Liver (tissue), 9 donors: ENCODE measurements around the gene IL3. TPM values are rescaled to one million over a fixed set of nuclear protein-coding genes. Genes with fewer than 3 reads are reported as not detected.

Source experiments
- DNase-seq: peaks from one replicate; pipeline ENCODE4 v3.0.0-alpha.2; 2017; ENCODE audit warnings: low spot score
- H3K27ac ChIP-seq, 2 donors: one replicate each; pipeline ENCODE4 v1.7.0; 2013; ENCODE audit warnings: inconsistent platforms in 2 of 2, low read length in 2 of 2, control low read depth in 1 of 2, low read depth in 1 of 2, mild to moderate bottlenecking in 1 of 2
- H3K27me3 ChIP-seq, 4 donors: one replicate each; pipeline versions ENCODE4 v1.6.1 to v1.7.0; 2013; ENCODE audit warnings: low read length in 3 of 4, inconsistent platforms in 1 of 4, mild to moderate bottlenecking in 1 of 4, moderate library complexity in 1 of 4; ENCODE audit not compliant: control insufficient read depth in 4 of 4, insufficient read depth in 4 of 4
- H3K36me3 ChIP-seq, 4 donors: one replicate each; pipeline versions ENCODE4 v1.6.1 to v1.7.0; 2013; ENCODE audit warnings: low read length in 3 of 4, mild to moderate bottlenecking in 3 of 4, low read depth in 1 of 4, moderate library complexity in 1 of 4; ENCODE audit not compliant: control insufficient read depth in 4 of 4, insufficient read depth in 3 of 4
- H3K4me1 ChIP-seq, 4 donors: one replicate each; pipeline versions ENCODE4 v1.6.1 to v1.7.0; 2013; ENCODE audit warnings: low read length in 3 of 4, mild to moderate bottlenecking in 3 of 4, moderate library complexity in 1 of 4; ENCODE audit not compliant: control insufficient read depth in 4 of 4, insufficient read depth in 4 of 4
- H3K4me3 ChIP-seq, 3 donors: one replicate each; pipeline versions ENCODE4 v1.6.1 to v1.7.0; 2013; ENCODE audit warnings: low read length in 3 of 3, control low read depth in 1 of 3, low read depth in 1 of 3, mild to moderate bottlenecking in 1 of 3
- H3K9ac ChIP-seq, 2 donors: one replicate each; pipeline ENCODE4 v1.7.0; 2013; ENCODE audit warnings: low read length in 2 of 2, mild to moderate bottlenecking in 2 of 2, moderate library complexity in 2 of 2, control low read depth in 1 of 2, low read depth in 1 of 2
- H3K9me3 ChIP-seq, 4 donors: one replicate each; pipeline versions ENCODE4 v1.6.1 to v1.7.0; 2013; ENCODE audit warnings: low read length in 3 of 4; ENCODE audit not compliant: control insufficient read depth in 4 of 4
- ATF3 ChIP-seq: IDR thresholded peaks from 2 replicates; pipeline ENCODE4 v1.6.1; 2016; ENCODE audit warnings: antibody characterized with exemption
- EGR1 ChIP-seq, 2 donors: IDR thresholded peaks; 2 replicates each; pipeline ENCODE4 v1.6.1; 2016 to 2018; ENCODE audit warnings: antibody characterized with exemption in 2 of 2, low read depth in 2 of 2
- FOXA1 ChIP-seq: IDR thresholded peaks from 2 replicates; pipeline ENCODE4 v1.6.1; 2016; ENCODE audit warnings: antibody characterized with exemption
- FOXA2 ChIP-seq: IDR thresholded peaks from 2 replicates; pipeline ENCODE4 v1.6.1; 2016; ENCODE audit warnings: antibody characterized with exemption
- GABPA ChIP-seq, 2 donors: IDR thresholded peaks in 1 of 2; conservative IDR thresholded peaks in 1 of 2; 2 replicates each; pipeline ENCODE4 v1.6.1; 2016; ENCODE audit warnings: antibody characterized with exemption in 2 of 2, mild to moderate bottlenecking in 1 of 2, moderate library complexity in 1 of 2
- HNF4A ChIP-seq, 2 donors: conservative IDR thresholded peaks; 2 replicates each; pipeline ENCODE4 v1.6.1; 2016; ENCODE audit warnings: antibody characterized with exemption in 2 of 2, mild to moderate bottlenecking in 2 of 2
- HNF4G ChIP-seq: IDR thresholded peaks from 2 replicates; pipeline ENCODE4 v1.6.1; 2016; ENCODE audit warnings: antibody characterized with exemption
- JUND ChIP-seq, 2 donors: IDR thresholded peaks; 2 replicates each; pipeline ENCODE4 v1.6.1; 2016; ENCODE audit warnings: antibody characterized with exemption in 2 of 2
- NR2F2 ChIP-seq: IDR thresholded peaks from 2 replicates; pipeline ENCODE4 v1.6.1; 2016; ENCODE audit warnings: antibody characterized with exemption
- RAD21 ChIP-seq, 2 donors: IDR thresholded peaks; 2 replicates each; pipeline ENCODE4 v1.6.1; 2016; ENCODE audit warnings: antibody characterized with exemption in 2 of 2, mild to moderate bottlenecking in 2 of 2
- REST ChIP-seq: IDR thresholded peaks from 2 replicates; pipeline ENCODE4 v1.6.1; 2016; ENCODE audit warnings: antibody characterized with exemption, mild to moderate bottlenecking
- RXRA ChIP-seq, 2 donors: IDR thresholded peaks; 2 replicates each; pipeline ENCODE4 v1.6.1; 2017 to 2018; ENCODE audit warnings: antibody characterized with exemption in 2 of 2, mild to moderate bottlenecking in 1 of 2
- SP1 ChIP-seq: IDR thresholded peaks from 2 replicates; pipeline ENCODE4 v1.6.1; 2018; ENCODE audit warnings: antibody characterized with exemption, mild to moderate bottlenecking
- YY1 ChIP-seq: IDR thresholded peaks from 2 replicates; pipeline ENCODE4 v1.6.1; 2016; ENCODE audit warnings: antibody characterized with exemption, mild to moderate bottlenecking
- ZBTB33 ChIP-seq: IDR thresholded peaks from 2 replicates; pipeline ENCODE4 v1.6.1; 2016; ENCODE audit warnings: antibody characterized with exemption
- WGBS: extraction: QIAGEN DNeasy Blood & Tissue Kit; methylation state at CpG from one replicate; pipeline ENCODE4 v1.1.7; 2013; 5-methylcytosine and 5-hydroxymethylcytosine counted together
- polyA plus RNA-seq, 2 donors: library from polyadenylated mRNA; stranded (reverse) in 1 of 2; unstranded in 1 of 2; fragments of 200-250 nt in 1 of 2; fragments of >200 nt in 1 of 2; fragmentation: Nextera tagmentation in 1 of 2; extraction: Ambion mirVana in 1 of 2; gene quantifications; one replicate each; pipeline versions ENCODE4 v1.2.1 to v1.2.3, GENCODE V29; 2013 to 2015
- total RNA-seq, 2 donors: library from RNA; depleted of rRNA; stranded (reverse); fragments of >200 nt; gene quantifications; one replicate each; pipeline ENCODE4 v1.2.3, GENCODE V29; 2014
- TF ChIP-seq, protein P1 (sequence below): fragments of 150-350 bp; IDR thresholded peaks from 2 replicates; pipeline ENCODE4 v1.5.1; 2017; ENCODE audit warnings: improper control_type of control experiment, low read depth, low read length; ENCODE audit not compliant: missing input control
- TF ChIP-seq, protein P2 (sequence below): IDR thresholded peaks from 2 replicates; pipeline ENCODE4 v1.6.1; 2016; ENCODE audit warnings: antibody characterized with exemption
- donor health status: healthy.
- donor health status: healthy.
- donor health status: healthy.
- donor health status: healthy.
- donor health status: healthy.

IL3 gene
- total and polyA plus RNA-seq, 4 donors = not detected

DNA sequence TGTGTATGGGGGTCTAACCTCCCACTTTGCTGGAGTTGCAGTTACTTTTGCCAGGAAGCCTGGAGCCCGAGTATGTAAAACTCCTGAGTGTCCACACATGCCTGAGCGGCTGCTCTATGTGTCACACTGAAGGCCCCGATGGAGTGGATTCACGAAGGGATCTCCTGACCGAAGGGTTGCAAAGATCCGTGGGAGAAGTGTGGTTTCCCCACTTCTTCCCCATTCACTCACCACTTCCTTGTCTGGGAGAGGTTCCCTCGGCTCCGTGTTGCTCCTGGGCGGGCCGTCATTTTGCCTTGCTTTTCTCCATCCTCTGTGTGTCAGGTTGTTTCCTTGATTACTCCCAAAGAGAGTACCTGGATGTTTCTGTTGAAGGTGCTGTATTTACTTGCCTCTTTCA is 16.2 kb upstream of the IL3 start:
- no peaks in the 10 kb centered on the region for H3K9me3 ChIP-seq
- TF ChIP-seq, protein P1, sequence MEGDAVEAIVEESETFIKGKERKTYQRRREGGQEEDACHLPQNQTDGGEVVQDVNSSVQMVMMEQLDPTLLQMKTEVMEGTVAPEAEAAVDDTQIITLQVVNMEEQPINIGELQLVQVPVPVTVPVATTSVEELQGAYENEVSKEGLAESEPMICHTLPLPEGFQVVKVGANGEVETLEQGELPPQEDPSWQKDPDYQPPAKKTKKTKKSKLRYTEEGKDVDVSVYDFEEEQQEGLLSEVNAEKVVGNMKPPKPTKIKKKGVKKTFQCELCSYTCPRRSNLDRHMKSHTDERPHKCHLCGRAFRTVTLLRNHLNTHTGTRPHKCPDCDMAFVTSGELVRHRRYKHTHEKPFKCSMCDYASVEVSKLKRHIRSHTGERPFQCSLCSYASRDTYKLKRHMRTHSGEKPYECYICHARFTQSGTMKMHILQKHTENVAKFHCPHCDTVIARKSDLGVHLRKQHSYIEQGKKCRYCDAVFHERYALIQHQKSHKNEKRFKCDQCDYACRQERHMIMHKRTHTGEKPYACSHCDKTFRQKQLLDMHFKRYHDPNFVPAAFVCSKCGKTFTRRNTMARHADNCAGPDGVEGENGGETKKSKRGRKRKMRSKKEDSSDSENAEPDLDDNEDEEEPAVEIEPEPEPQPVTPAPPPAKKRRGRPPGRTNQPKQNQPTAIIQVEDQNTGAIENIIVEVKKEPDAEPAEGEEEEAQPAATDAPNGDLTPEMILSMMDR = no peak
- TF ChIP-seq, protein P2, sequence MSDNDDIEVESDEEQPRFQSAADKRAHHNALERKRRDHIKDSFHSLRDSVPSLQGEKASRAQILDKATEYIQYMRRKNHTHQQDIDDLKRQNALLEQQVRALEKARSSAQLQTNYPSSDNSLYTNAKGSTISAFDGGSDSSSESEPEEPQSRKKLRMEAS = no peak
- no peak for TF ChIP-seq FOXA2
- no peak for TF ChIP-seq HNF4A (conservative IDR thresholded peaks at IDR 0.05)
- no peak for TF ChIP-seq YY1
- no peak for TF ChIP-seq JUND (IDR thresholded peaks at IDR 0.05)
- no peak for TF ChIP-seq ATF3
- no peak for TF ChIP-seq RXRA (IDR thresholded peaks at IDR 0.05)
- no peak for TF ChIP-seq RAD21 (IDR thresholded peaks at IDR 0.05)
- no peak for TF ChIP-seq ZBTB33
- no peak for TF ChIP-seq HNF4G
- no peak for TF ChIP-seq SP1
- no peak overlapping the region for H3K9ac ChIP-seq
- DNase-seq = peak; percentile 21
- no peak overlapping the region for H3K4me3 ChIP-seq
- H3K27ac ChIP-seq = no peak overlapping the region
- 85% methylated on average over 10 of the region's 10 CpGs for WGBS
- H3K27me3 ChIP-seq = no peaks in the 10 kb centered on the region
- H3K4me1 ChIP-seq = no peaks in the 10 kb centered on the region
- H3K36me3 ChIP-seq = no peaks in the 10 kb centered on the region

- H3K9me3 ChIP-seq = no peaks in the 10 kb centered on the region
- no peaks in the 10 kb centered on the region for H3K27me3 ChIP-seq
- no peak overlapping the region for H3K27ac ChIP-seq
- H3K4me3 ChIP-seq = no peak overlapping the region
- H3K4me1 ChIP-seq = no peaks in the 10 kb centered on the region
- no peak for TF ChIP-seq JUND (IDR thresholded peaks at IDR 0.05)
- TF ChIP-seq HNF4A (conservative IDR thresholded peaks at IDR 0.05) = no peak
- no peak for TF ChIP-seq NR2F2
- TF ChIP-seq, protein P2 = no peak
- no peak for TF ChIP-seq GABPA (IDR thresholded peaks at IDR 0.05 in 1 of 2, conservative IDR thresholded peaks at IDR 0.05 in 1 of 2)
- TF ChIP-seq YY1 = no peak
- no peak for TF ChIP-seq FOXA1
- TF ChIP-seq FOXA2 = no peak
- no peak for TF ChIP-seq RXRA (IDR thresholded peaks at IDR 0.05)
- no peak for TF ChIP-seq EGR1 (IDR thresholded peaks at IDR 0.05; ENCODE audit: low read depth in 2 of 2)
- TF ChIP-seq, protein P1 = no peak
- no peak for TF ChIP-seq ATF3
- no peak for TF ChIP-seq ZBTB33
- no peak for TF ChIP-seq RAD21 (IDR thresholded peaks at IDR 0.05)
- no peak for TF ChIP-seq HNF4G
- TF ChIP-seq REST = no peak
- no peak for TF ChIP-seq SP1
- WGBS = 89% methylated on average over 7 of the region's 7 CpGs
- H3K36me3 ChIP-seq = no peaks in the 10 kb centered on the region
- peak; percentile 14 for DNase-seq
- no peak overlapping the region for H3K9ac ChIP-seq
These were observed 13.6 kb upstream of the IL3 start for GRCh38 chr5:132046880-132047299.
